Measurements from ENCODE around the gene KRTAP10-12. TPM values are rescaled to one million over a fixed set of nuclear protein-coding genes. Genes with fewer than 3 reads are reported as not detected.

Gene KRTAP10-12
- total and polyA plus RNA-seq, 10 of the 15 experiments (the other 5 are each of a cell fraction or from before 2014, with no cell fraction given), result not detected

GRCh38 chr21:44654576-44655175, 42.3 kb upstream of the KRTAP10-12 start, which contains the start of gene KRTAP12-4:
TSS of gene KRTAP12-4 (minus strand) at chr21:44654659. CDS start at chr21:44654614, 45 bp downstream.
- ChIA-PET CTCF (no interaction called here), RAD21 (ENCODE audit: unreplicated experiment) (interaction anchor here (0.6 kb wide), 1 partner anchor 31 kb away, joined by 3 read pairs; no protein-coding TSS in a partner anchor), POLR2A (no interaction called here), SMC1A (ENCODE audit: uncharacterized antibody, unreplicated experiment) (no interaction called here)
- ATAC-seq (no peak), DNase-seq (ENCODE audit: low read depth, low spot score) (no peak), FAIRE-seq (no peak)
- Histone ChIP-seq H3K27ac (ENCODE audit: control insufficient read depth, insufficient read depth) (no peak within 1 kb of the TSS), H2AFZ (ENCODE audit: control insufficient read depth, low read depth, low read length) (no peak within 1 kb of the TSS), H4K20me1 (ENCODE audit: control insufficient read depth, insufficient read depth) (no peaks in the 10 kb centered on the region), H3K27me3 (replicated peaks in 1 of 2; ENCODE audit: control insufficient read depth in 2 of 2, insufficient read depth in 2 of 2, low read length in 1 of 2) (no peaks in the 10 kb centered on the region), H3K79me2 (ENCODE audit: control insufficient read depth, insufficient read depth, low read length) (no peaks in the 10 kb centered on the region), H3K4me3 (no peak within 1 kb of the TSS), H3K4me2 (ENCODE audit: control insufficient read depth, insufficient read depth) (no peak within 1 kb of the TSS), H3K9me3 (replicated peaks; ENCODE audit: control insufficient read depth, insufficient read depth, low read length) (peaks cover 2% of the 10 kb centered on the region; the same call in 1 of the 3 replicates), H3K9ac (ENCODE audit: control insufficient read depth, insufficient read depth, low read length) (no peak within 1 kb of the TSS), H3K36me3 (ENCODE audit: control insufficient read depth in 2 of 2, insufficient read depth in 2 of 2, low read length in 1 of 2) (no peaks in the 10 kb centered on the region), H3K4me1 (ENCODE audit: control insufficient read depth, insufficient read depth, low read length) (no peaks in the 10 kb centered on the region)
- in situ Hi-C loops (cut with MboI), result no loop called here
- intact Hi-C loops (cut with micrococcal nuclease; ENCODE audit: unreplicated experiment), result no loop called here
- BruUV-seq (replicated peaks), result no TSS peak
- 25% methylated on average over 9 of the region's 9 CpGs for WGBS (ENCODE audit: insufficient coverage, insufficient replicate concordance, low lambda C conversion rate, missing lambda C conversion rate)
- TF ChIP-seq CTCF (IDR thresholded peaks at IDR 0.05 in 2 of 3, conservative IDR thresholded peaks at IDR 0.05 in 1 of 3; ENCODE audit: control insufficient read depth in 2 of 3, extremely low read depth in 1 of 3, insufficient read depth in 1 of 3, low read depth in 3 of 3, low read length in 3 of 3), result no peak
- no peak for TF ChIP-seq ETV6 (conservative IDR thresholded peaks at IDR 0.05 in 1 of 2, IDR thresholded peaks at IDR 0.05 in 1 of 2; ENCODE audit: borderline replicate concordance in 1 of 2, low read depth in 1 of 2)

- no peak overlapping the region for H3K4me2 ChIP-seq (ENCODE audit: control insufficient read depth, insufficient read depth)
- ATAC-seq (no peak), FAIRE-seq (no peak), DNase-seq (ENCODE audit: low read depth, low spot score) (no peak)
- H3K79me2 ChIP-seq (ENCODE audit: control insufficient read depth, insufficient read depth, low read length), result no peaks in the 10 kb centered on the region
- H2AFZ ChIP-seq (ENCODE audit: control insufficient read depth, low read depth, low read length), result no peak overlapping the region
- CTCF ChIA-PET, result no interaction called here
- H3K4me3 ChIP-seq, result no peak overlapping the region
- no peaks in the 10 kb centered on the region for H3K27me3 ChIP-seq (replicated peaks in 1 of 2; ENCODE audit: control insufficient read depth in 2 of 2, insufficient read depth in 2 of 2, low read length in 1 of 2)
- intact Hi-C loops (cut with micrococcal nuclease; ENCODE audit: unreplicated experiment), result no loop called here
- RAD21 ChIA-PET (ENCODE audit: unreplicated experiment), result no interaction called here
- POLR2A ChIA-PET, result no interaction called here
- H3K36me3 ChIP-seq (ENCODE audit: control insufficient read depth in 2 of 2, insufficient read depth in 2 of 2, low read length in 1 of 2), result no peaks in the 10 kb centered on the region
- no peak overlapping the region for H3K27ac ChIP-seq (ENCODE audit: control insufficient read depth, insufficient read depth)
- peaks cover 2% of the 10 kb centered on the region; the same call in 1 of the 3 replicates for H3K9me3 ChIP-seq (replicated peaks; ENCODE audit: control insufficient read depth, insufficient read depth, low read length)
- H3K4me1 ChIP-seq (ENCODE audit: control insufficient read depth, insufficient read depth, low read length), result no peaks in the 10 kb centered on the region
- no TSS peak for BruUV-seq (replicated peaks)
- no peaks in the 10 kb centered on the region for H4K20me1 ChIP-seq (ENCODE audit: control insufficient read depth, insufficient read depth)
- in situ Hi-C loops (cut with MboI), result no loop called here
- 0% methylated on average over 1 of the region's 1 CpG for WGBS (ENCODE audit: insufficient coverage, insufficient replicate concordance, low lambda C conversion rate, missing lambda C conversion rate)
- no peak overlapping the region for H3K9ac ChIP-seq (ENCODE audit: control insufficient read depth, insufficient read depth, low read length)
- SMC1A ChIA-PET (ENCODE audit: uncharacterized antibody, unreplicated experiment), result no interaction called here
- TF ChIP-seq IRF3 (IDR thresholded peaks at IDR 0.05) (no peak), RFX5 (IDR thresholded peaks at IDR 0.05; ENCODE audit: low read depth, low read length) (no peak), MEF2B (IDR thresholded peaks at IDR 0.05; ENCODE audit: partially characterized antibody, poor library complexity, severe bottlenecking) (no peak), YY1 (IDR thresholded peaks at IDR 0.05; ENCODE audit: low read depth, low read length) (no peak), ZZZ3 (IDR thresholded peaks at IDR 0.05; ENCODE audit: control insufficient read depth, insufficient read length, low read depth) (no peak), STAT1 (conservative IDR thresholded peaks at IDR 0.05) (no peak), TBL1XR1 (IDR thresholded peaks at IDR 0.05; ENCODE audit: low read depth, low read length) (no peak), MTA3 (IDR thresholded peaks at IDR 0.05; ENCODE audit: borderline replicate concordance, low read length) (no peak), BRCA1 (IDR thresholded peaks at IDR 0.05; ENCODE audit: low read depth, low read length) (no peak), RCOR1 (conservative IDR thresholded peaks at IDR 0.05; ENCODE audit: low read depth, low read length) (no peak), MLLT1 (IDR thresholded peaks at IDR 0.05) (no peak)
These were observed 40.1 kb upstream of the KRTAP10-12 start for GRCh38 chr21:44656868-44657267.
